NCI-H524 treated with DMSO at 0.1 percent for 48 hours (cell line): ENCODE measurements around the gene GREB1.

Experiments
- DNase-seq: peaks from one replicate; lab custom pipeline; 2025; lab: John Stamatoyannopoulos, UW

Gene GREB1

GRCh38 chr2:11579867-11580659, 46.2 kb downstream of the GREB1 start:
- DNase-seq, result no peak

DNA sequence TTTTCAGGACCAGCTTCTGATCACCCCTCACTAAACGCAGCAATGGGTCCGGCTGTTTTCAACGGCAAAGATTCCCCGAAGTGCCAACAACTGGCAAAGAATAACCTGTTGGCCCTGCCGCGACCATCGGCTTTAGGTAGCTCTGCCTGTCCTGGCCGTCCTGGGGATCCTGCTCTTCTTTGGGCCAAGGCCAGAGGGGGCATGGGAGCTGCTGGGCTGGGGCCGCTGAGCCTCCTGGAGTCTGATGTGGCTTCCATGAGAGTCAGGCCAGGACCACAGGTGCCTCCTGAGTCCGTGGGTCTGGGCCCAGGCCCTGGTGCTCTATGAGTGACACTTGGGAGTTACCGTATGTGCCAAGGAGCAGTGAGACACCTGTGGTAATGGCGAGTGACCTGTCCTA, 46.9 kb downstream of the GREB1 start:
- DNase-seq, result no peak

GRCh38 chr2:11581124-11581796, 47.4 kb downstream of the GREB1 start:
- DNase-seq, result no peak

DNA sequence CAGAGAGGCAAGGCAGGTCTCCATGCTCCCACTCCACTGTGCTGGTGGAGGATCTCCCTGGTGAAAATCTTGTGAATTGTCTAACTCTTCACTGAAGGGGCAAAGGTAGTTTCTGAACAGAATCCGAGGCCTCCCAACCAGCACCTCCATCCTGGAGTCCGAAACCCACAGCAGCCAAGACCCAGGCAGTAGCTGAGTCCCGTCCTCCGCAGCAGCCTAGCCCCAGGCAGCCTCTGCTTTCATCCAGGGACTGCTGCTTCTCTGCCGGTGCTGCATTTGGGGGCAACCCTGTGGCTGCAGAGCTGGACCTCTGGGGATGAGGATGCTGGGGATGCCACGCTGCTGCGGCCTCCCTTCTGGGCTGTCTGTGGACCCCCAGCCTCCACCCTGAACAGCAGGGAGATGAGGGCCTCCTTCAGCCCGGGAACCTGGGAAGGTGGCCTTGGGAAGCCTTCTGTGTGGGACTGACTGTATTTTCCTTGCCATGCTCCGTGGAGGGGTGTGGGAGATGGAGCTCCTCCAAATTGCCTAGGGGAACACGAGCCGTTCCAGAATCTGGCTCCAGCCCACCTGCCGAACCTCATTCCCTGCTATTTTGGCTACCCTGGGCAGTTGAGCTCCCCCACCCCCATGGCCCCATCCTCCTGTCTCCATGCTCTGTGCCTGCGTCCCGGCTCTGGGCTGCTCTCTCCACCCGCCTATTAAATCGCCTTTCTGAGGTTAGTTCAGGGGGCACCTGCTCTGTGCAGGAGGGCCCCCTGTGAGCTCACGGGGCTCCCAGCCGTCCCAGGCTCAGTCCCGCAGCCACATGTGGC, 48.2 kb downstream of the GREB1 start:
- DNase-seq, result no peak

DNA sequence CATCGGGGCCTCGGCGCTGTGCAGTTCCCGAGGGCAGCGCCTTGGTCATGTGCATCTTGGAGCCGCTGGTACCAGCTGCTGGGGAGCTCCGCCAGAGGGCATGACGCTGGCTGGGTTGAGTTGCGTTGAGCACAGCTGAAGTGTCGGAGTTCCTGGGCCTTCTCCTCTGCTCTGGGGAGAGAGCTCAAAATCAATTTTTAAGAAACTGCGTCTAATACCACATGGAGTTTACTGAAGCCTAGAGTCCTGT, 48.7 kb downstream of the GREB1 start:
- no peak for DNase-seq

- peak; percentile 21 for DNase-seq
These were observed 49.3 kb downstream of the GREB1 start for GRCh38 chr2:11582862-11583752.

GRCh38 chr2:11583840-11584524, 50.1 kb downstream of the GREB1 start:
- no peak for DNase-seq

DNA sequence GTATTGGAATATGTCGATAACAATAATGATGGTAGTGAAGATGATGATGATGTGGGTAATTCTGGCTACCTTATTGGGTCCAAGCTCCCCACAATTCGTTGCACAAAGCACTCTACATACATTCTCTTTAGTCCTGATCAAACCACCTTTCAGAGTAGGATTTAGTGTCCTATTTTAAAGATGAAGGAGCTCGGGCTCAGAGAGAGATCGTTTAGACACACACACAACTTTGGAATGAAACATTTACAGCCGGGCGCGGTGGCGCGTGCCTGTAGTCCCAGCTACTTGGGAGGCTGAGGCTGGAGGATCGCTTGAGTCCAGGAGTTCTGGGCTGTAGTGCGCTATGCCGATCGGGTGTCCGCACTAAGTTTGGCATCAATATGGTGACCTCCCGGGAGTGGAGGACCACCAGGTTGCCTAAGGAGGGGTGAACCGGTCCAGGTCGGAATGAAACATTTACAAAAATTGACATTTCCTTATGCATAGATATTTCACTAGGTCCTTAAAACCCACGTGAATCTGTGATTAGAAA, 50.7 kb downstream of the GREB1 start:
- no peak for DNase-seq

GRCh38 chr2:11585071-11585470, 51.2 kb downstream of the GREB1 start:
- no peak for DNase-seq

DNA sequence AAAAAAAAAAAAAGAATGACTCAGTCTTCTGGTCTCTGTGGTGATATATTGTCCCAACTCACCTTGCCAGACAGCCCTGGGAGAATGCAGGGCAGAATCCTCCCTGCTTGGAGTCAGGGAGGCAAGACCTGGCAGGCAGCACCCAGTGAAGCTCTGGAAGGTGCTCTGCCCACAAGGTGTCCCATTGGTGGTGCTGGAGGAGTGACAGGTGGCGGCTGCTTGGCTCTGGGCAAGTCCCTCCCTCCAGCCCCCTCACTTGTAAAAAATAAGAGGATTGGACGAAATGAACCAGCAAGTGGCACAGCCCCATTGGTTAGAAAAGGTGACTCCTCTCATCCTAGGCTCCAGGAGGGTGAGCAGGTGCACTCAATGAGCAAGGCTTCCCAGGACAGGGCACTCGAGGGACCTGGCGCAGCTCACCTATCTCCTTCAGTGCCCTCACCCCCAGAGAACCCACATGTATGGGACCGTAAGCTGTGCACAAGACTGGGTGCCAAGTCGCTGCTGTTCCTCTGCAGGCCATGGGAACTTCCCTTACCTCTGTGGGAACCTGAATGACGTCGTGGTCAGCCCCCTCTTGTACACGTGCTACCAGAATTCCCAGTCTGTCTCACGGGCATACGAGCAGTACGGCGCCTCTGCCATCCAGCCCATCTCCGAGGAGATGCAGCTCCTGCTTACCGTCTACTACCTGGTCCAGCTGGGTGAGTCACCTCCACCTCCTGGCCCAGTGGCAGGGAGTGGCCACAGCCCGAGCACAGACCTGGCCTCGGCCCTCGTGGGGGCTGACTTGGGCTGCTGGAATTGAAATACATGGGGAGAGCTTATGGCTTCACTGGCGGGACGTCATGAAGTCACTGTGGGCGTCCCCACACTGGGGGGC, 54.6 kb downstream of the GREB1 start:
- DNase-seq, result no peak

DNA sequence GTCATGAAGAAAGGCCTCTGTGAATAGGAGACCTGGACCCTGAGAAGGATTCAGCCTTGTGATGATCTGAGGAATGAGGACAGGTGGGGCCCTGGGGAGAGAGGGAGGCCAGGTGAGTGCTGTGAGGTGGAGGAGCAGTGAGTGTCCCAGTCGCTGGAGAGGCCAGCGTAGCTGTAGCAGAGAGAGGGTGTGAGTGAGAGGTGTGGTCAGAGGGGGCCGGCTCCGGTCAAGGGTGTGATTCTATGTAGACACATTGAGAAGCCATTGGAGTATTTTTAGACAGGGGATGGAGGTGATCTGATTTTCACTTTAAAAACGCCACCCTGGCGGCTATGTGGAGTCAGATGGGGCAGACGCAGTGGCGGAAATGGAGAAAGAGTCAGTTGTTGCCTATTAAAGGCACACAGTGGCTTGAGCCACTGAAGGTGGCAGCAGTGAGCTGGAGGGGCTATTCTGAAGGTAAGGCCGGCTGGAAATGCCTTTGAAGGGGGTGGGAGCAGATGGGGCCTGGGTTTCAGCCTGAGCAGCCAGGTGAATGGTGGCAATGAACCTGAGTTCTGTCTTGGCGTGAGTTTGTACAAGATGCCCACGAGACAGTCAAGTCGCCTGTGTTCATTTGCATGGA, 55.6 kb downstream of the GREB1 start:
- no peak for DNase-seq

- no peak for DNase-seq
These were observed 56.3 kb downstream of the GREB1 start for GRCh38 chr2:11590193-11590592.

DNA sequence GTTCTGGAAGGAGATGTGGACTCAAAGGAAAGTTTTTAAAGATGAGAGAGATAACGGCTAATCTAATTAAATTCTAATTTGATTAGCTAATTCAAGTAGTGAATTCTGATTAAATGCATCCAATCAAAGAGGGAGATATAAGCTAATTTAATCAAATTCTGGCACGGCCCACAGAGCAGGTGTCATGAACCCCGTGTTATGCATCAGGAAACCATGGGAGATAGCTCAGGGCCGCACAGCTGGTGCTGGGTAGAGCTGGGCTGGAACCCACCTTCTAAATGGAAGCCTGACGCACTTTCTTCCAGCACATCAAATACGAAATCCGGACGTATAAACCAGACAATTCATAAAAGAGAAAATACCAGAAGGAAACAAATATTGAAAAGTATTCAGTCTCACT, 57.2 kb downstream of the GREB1 start:
- DNase-seq, result no peak

DNA sequence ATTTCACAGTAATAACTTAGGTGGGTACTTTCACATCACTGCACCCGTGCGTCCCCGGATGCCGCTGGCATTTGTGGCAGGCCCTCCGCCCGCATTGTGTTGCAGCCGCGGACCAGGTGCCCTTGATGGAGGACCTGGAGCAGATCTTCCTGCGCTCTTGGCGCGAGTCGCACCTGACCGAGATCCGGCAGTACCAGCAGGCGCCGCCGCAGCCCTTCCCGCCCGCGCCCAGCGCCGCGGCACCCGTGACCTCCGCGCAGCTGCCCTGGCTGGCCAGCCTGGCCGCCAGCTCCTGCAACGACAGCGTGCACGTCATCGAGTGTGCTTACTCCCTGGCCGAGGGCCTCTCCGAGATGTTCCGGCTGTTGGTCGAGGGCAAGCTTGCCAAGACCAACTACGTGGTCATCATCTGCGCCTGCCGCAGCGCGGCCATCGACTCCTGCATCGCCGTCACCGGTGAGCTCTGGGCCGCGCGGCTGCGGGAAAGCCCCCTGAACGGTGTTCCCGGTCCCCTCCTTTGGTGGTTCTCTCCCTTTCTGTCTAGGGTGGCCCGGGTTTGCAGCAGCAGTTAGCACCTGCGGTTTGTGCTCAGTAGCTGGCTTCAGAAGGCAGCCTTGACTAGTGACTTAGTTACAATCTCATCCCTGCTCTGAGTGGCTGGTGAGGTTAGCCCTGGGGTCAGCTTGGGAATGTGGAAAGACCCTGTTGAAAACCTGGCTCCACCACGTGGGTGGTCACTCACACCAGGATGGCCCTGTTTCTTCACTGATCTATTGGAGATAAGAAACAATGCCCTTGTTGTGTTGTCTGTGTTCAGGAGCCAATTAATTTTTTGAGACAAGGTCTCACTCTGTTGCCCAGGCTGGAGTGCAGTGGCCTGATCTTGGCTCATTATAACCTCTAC, 59.1 kb downstream of the GREB1 start:
- DNase-seq, result no peak

GRCh38 chr2:11596801-11597200, 63.0 kb downstream of the GREB1 start:
- DNase-seq, result no peak

- no peak for DNase-seq
These were observed 63.8 kb downstream of the GREB1 start for GRCh38 chr2:11597538-11598225.

- no peak for DNase-seq
These were observed 64.4 kb downstream of the GREB1 start for GRCh38 chr2:11598228-11598731.
